ENCODE results near the gene DGKA.
"Not testable (repeated sequence)": the region's sequence is repeated elsewhere in the genome, so short reads cannot be mapped to it uniquely, and the experiment has no call there.

Gene DGKA

GRCh38 chr12:55999999-56000540, 69.1 kb downstream of the DGKA start:
- not testable (repeated sequence) for DNase-seq

GRCh38 chr12:56001487-56002100, 70.6 kb downstream of the DGKA start:
- DNase-seq = no peak

GRCh38 chr12:56003376-56003775, 72.4 kb downstream of the DGKA start:
- DNase-seq = not testable (repeated sequence)
